ENCODE measurements around the gene GLRB. TPM values are rescaled to one million over a fixed set of nuclear protein-coding genes. Genes with fewer than 3 reads are reported as not detected.

The GLRB gene
- total and polyA plus RNA-seq, 9 of the 15 experiments (the other 6 are each of a cell fraction or from before 2014, with no cell fraction given): not detected

GRCh38 chr4:157165935-157166610, 90.1 kb downstream of the GLRB start:
- no peaks in the 10 kb centered on the region for H3K9me1 ChIP-seq (ENCODE audit: control insufficient read depth, insufficient read depth, low read length)
- no peak overlapping the region for H3K4me2 ChIP-seq (ENCODE audit: insufficient read depth, low read length)
- CTCF ChIA-PET (ENCODE audit: low intra/inter-chr PET ratio): no interaction called here
- POLR2A ChIA-PET: no interaction called here
- no peaks in the 10 kb centered on the region; the same call in 1 of the 2 replicates for H3K9me3 ChIP-seq (replicated peaks; ENCODE audit: control insufficient read depth, insufficient read depth, low read depth, low read length)
- intact Hi-C loops (cut with micrococcal nuclease) (no loop called here), in situ Hi-C loops (cut with MboI) (no loop called here)
- no peaks in the 10 kb centered on the region for H3K27me3 ChIP-seq (ENCODE audit: control insufficient read depth in 2 of 2, insufficient read depth in 2 of 2, low read length in 2 of 2)
- H4K20me1 ChIP-seq (replicated peaks; ENCODE audit: control insufficient read depth, insufficient read depth, low read length): no peaks in the 10 kb centered on the region
- no peaks in the 10 kb centered on the region for H3K4me1 ChIP-seq (replicated peaks in 1 of 2; ENCODE audit: control insufficient read depth in 2 of 2, insufficient read depth in 2 of 2, low read length in 2 of 2)
- H3K4me3 ChIP-seq: no peak overlapping the region
- TF ChIP-seq NR2C2 (CRISPR knock-in tag; IDR thresholded peaks at IDR 0.05): no peak
- no peak for TF ChIP-seq NR2C2 (tag; IDR thresholded peaks at IDR 0.05)
- TF ChIP-seq ATF6 (CRISPR knock-in tag; IDR thresholded peaks at IDR 0.05): no peak
- TF ChIP-seq BRF1 (IDR thresholded peaks at IDR 0.05; ENCODE audit: borderline replicate concordance, extremely low read depth, insufficient read length): no peak
- no peak for TF ChIP-seq FOXO4 (CRISPR knock-in tag; IDR thresholded peaks at IDR 0.05)
- TF ChIP-seq NFATC3 (IDR thresholded peaks at IDR 0.05): no peak
- TF ChIP-seq ZNF778 (CRISPR knock-in tag; IDR thresholded peaks at IDR 0.05): no peak
- no peak for TF ChIP-seq ZFP1 (CRISPR knock-in tag; IDR thresholded peaks at IDR 0.05)
- TF ChIP-seq TFAP4 (CRISPR knock-in tag; IDR thresholded peaks at IDR 0.05; ENCODE audit: borderline replicate concordance): no peak
- no peak for TF ChIP-seq POLR3A (IDR thresholded peaks at IDR 0.05; ENCODE audit: borderline replicate concordance, extremely low read depth, insufficient read depth, insufficient read length)
- no peak for TF ChIP-seq STAT6 (CRISPR knock-in tag; IDR thresholded peaks at IDR 0.05)
- TF ChIP-seq ZNF830 (CRISPR knock-in tag; IDR thresholded peaks at IDR 0.05): no peak
- TF ChIP-seq RAD21 (CRISPR knock-in tag; conservative IDR thresholded peaks at IDR 0.05 in 1 of 2, IDR thresholded peaks at IDR 0.05 in 1 of 2): no peak
- WGBS (ENCODE audit: insufficient coverage, low coverage, missing lambda C conversion rate): 0% methylated on average over 3 of the region's 3 CpGs
- BruUV-seq (replicated peaks): no TSS peak
- no peaks in the 10 kb centered on the region for H3K36me3 ChIP-seq (ENCODE audit: control insufficient read depth, insufficient read depth, low read length)
- H3K79me2 ChIP-seq (ENCODE audit: control insufficient read depth, insufficient read depth, low read length): no peaks in the 10 kb centered on the region
- H2AFZ ChIP-seq (ENCODE audit: low read depth, low read length): no peak overlapping the region
- FAIRE-seq (no peak), ATAC-seq (no peak), DNase-seq (ENCODE audit: extremely low read depth in 1 of 4, low spot score in 3 of 4) (no peak)
- H3K9ac ChIP-seq (ENCODE audit: insufficient read depth in 1 of 2, low read depth in 2 of 2, low read length in 2 of 2): no peak overlapping the region
- H3K27ac ChIP-seq (ENCODE audit: extremely low read depth, low read depth, low read length): no peak overlapping the region

Measured in K562 (cell line).